ENCODE results near the gene ZNF280D. TPM values are rescaled to one million over a fixed set of nuclear protein-coding genes. Genes with fewer than 3 reads are reported as not detected.
A peak's percentile ranks its signal among the peaks of the same experiment; 100 is the strongest.

Gene ZNF280D
- total RNA-seq, 1 experiment from 2014 or later = 32.3 TPM

DNA sequence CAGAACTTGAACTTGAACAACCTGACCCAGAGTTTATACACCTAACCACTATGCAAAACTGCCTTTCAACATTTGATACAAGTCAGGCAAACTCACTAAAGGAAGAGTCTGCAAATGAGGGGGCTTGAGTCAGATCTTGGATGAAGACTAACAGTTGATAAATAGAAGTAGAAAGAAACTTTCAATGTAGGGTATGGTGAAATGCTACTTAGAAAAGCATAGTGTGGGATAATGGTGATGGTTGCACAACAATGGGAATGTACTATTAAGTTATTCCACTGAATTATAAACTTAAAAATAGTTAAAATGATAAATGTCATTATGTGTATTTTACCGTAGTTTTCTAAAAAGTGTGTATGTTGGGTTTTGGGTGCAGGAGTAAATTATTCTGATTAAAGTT, 19.7 kb upstream of the ZNF280D start:
- no peak for DNase-seq (ENCODE audit: low read depth)

DNA sequence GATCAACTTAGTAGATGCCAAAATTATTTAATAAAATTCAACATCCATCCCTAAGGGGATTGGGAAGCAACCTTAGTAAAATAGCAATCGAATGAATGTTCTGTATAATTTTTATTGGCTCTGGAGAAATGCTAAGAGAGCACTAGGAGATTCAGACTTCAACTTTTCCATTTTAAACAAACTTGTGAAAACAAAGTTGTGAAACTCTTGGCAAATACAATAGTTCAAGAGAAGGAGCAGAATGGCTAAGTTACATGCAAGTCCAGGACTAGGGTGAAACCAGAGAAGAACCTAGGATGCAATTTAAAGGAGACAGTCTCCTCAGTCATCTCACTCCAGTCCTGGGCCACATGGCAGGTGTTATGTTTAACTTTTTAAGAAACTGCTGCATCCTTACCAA, 16.7 kb upstream of the ZNF280D start:
- DNase-seq (ENCODE audit: low read depth) = no peak

DNA sequence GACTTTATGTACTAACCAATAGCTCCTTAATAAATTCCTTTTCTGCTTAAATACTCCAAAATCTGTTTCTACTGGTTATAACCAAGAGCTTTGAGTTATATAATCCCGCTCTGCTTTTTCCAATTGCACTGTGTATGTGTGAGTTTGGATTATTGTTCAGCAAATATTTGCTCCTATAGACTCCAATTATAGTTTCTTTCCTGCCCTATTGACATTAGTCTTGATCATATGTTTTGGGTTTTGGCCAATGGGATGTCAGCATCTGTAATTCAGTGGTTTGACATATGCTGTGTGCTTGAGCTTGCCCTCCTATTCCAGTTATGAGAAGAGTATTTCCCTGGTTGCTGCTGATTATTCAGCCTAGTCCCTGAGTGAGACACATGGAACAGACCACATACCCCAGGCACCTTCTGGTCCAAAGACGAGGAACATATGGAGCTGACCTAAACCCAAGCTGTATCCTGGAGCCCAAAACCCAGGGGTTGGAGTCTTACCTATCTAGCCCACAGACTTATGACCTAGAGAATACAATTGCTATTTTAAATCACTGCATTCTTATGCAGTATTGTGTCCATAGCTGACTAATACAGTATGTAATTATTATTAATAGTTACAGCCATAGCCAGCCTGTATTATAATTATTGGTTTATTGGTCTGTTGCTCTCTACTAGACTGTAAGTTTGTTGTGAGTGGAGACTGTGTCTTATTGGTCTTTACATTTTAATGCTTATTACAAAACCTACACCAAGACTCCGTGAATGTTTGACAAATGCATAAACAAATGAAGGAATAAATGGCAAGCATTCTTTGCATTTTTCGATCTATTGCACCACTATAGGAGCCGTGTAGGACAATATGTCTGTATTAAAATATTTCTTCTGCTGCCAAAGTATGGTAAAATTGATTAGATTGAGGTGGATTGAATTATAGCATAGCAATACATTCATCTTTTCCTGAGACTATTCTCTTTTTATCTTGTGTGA, 11.7 kb upstream of the ZNF280D start:
- no peak for DNase-seq (ENCODE audit: low read depth)

DNA sequence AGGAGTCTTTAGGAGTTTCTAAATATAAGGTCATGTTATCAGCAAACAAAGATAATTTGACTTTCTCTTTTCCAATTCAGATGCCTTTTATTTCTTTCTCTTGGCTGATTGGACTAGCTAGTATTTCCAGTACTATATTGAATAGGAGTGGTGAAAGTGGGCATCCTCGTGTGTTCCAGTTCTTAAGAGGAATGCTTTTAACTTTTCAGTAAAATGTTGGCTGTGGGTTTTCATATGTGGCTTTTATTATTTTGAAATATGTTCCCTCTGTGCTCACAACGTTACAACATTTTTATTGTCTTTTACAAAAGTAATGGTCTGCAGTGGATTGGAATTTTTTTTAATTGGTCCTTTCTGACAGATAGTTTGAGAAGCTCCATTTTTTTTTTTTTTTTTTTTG, 8.2 kb upstream of the ZNF280D start:
- DNase-seq (ENCODE audit: low read depth) = no peak

DNA sequence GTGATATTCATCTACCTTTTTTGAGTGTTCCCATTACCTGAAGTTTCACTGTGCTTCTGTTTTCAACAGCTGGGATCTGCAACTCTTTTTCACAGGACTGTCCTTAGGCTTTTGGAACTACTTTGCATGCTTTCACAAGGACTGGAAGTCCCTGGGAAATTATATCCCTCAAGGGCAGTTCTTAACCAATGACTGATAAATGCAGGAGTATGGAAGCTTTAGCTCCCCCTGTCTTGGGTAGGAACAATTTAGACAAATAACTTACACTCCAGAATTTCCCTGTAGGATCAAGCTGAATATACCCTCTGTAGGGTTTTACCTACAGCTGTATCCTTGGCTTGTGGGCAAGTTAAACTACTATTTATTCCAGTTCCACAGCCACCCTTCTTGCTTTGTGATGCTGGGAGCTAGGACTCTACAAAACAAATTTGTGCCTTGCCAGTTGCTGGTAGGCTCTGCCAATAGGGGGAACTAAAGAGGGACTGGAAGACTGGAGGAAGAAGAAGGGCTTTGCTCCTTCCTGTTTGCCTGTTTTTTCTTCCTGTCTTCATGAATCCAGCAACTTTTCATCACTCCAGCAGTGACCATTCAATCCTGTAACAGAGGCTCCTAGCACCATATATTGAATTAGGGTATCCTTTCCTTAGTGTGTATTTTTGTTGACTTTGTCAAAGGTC, 6.8 kb upstream of the ZNF280D start:
- DNase-seq (ENCODE audit: low read depth) = peak; percentile 45

DNA sequence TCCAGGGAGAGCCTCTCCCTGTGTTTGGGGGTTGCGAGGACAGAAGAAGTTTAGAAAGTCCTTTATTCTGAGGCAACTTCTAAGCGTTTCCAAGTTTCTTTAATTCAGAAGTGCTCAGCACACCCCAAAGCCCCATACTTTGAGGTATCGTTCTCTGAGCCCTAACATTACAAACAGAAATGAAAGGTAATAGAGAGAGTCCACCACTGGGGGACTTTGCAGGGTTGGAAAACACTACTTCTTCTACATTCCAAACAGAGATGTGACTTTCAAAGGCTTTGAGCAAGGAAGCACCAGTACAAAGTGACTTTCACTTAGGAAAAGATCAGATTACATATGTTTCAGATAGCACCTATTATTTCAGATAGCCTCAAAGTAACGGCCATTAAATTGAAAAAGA, 6.2 kb upstream of the ZNF280D start:
- DNase-seq (ENCODE audit: low read depth) = no peak

DNA sequence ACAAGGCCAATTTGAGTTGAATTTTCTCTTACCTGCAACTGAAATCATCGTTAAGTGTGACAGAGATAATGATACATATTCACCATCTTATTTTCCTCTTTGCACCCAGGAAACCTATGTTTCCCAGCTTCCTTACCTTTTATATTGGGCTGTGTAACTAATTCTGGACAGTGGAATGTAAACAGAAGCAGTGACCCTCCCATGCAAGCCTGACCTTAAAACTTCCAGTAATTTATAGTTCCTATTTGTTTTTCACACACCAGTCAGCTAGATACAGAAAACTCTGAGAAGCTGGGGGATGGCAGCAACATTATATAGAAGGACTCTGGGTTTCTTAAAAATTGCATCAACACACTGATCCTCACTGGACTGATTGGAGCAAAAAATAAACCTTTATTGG, 4.5 kb upstream of the ZNF280D start:
- no peak for DNase-seq (ENCODE audit: low read depth)

DNA sequence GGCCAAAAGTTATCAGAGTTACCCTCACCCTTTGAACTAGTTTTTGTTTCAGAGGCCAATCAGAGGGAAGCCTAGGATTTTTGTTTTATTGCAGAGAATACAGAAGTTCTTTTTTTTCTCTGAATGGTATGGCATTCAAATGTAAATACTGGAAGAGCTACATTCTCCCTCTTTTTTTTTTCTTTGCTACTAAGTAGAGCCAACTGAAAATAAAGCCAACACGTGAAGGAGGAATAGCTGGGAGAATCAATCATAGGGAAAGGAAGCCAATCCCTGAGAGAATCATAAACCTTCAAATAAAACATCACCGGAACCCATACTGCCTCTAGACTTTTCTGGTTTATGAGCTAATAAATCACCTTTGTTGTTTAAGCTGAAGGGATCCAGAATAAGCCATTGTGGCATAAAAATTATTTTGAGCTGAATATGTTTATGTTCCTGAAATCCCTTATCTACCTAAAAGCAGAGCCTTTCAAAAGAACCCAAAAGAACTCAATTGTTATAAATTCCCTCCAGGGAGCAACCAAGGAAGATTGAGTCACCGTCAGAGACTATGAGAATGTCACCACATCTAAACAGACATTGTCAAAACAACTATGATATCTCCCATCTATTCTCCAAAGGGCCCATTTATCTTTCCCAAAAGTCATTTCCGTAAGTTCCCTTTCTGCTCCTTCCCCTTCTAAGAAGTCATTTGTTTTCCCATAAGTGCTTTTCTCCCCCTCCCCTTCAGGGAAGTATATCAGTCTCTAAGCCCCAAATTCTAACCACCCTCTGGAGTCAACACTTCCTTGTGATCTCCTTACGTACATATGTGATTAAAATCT, 3.8 kb upstream of the ZNF280D start:
- DNase-seq (ENCODE audit: low read depth) = peak; percentile 48

DNA sequence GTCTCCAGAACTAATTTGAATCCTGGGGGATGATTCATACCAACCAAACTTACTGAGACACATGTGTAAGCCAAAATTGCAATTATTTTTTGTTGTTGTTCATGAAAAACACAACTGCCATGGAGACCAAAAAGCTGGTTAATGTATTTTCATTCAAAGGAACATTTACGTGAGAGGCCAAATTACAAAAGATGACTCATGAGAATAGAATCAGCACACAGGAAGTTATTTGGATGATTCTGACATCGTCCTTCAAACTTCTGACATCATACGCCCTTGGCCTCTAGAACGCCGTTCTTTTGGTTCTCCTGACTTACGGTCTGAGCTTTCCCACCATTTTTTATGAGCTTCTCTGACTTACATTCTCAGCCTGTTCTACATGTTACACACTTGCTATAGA, 3.0 kb upstream of the ZNF280D start:
- DNase-seq (ENCODE audit: low read depth) = peak; percentile 81

DNA sequence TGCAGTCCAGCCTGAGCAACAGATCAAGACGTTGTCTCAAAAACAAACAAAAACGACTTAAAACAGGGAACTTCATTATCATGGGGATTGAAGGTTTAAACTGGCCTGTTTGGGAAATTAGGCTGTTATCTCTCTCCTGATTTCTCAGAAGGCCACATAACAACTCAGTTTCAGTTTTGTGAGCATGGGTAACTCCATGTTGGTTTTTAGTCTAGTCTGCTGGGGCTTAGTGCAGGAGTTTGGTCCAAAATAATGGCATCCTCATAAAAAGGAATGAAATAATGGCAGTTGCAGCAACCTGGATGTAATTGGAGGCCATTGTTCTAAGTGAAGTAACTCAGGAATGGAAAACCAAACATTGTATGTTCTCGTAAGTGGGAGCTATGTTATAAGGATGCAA, 2.3 kb upstream of the ZNF280D start:
- DNase-seq (ENCODE audit: low read depth) = no peak

DNA sequence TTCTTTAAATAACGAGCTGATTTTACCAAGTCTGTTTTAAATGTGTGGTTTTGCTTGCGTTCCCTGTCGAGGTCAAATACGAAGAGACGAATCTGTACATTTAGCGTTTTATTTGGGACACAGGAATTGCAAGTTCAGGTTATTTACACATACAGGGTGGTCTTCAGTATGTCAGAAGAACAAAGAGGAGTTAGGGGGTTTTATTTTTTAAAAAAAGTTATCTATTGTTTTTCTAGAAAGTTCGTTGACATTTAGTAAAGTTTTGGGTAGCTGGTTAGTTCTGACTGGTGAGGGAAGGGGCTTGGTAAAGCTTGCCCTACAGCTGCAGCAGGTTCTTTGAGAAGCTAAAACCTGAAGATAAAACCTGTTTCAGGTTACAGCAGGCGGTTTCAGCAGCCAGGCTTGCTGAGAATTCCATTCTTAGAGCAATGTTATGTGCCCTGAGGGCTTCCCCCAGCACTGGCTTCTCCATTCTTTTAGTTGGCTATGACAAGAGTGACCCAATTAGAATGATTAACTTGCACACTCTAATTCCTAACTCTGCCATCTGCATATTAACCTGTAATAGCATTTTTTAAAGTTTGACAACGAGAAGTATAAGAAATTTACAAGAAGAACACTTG, 815 bp upstream of the ZNF280D start:
- DNase-seq (ENCODE audit: low read depth) = peak; percentile 29

DNA sequence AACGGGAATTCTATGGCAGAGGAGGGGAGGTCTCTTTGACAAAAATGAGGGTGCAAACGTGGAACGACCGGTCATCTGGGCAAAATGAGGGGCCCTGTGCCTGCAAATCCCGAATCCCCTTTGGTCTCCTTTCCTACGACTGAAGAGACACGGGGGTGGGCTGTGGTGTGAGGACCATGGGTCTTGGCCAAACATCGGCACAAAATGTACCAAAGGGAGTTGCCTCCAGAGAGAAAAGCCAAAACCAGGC, 498 bp downstream of the ZNF280D start:
- no peak for DNase-seq (ENCODE audit: low read depth)

DNA sequence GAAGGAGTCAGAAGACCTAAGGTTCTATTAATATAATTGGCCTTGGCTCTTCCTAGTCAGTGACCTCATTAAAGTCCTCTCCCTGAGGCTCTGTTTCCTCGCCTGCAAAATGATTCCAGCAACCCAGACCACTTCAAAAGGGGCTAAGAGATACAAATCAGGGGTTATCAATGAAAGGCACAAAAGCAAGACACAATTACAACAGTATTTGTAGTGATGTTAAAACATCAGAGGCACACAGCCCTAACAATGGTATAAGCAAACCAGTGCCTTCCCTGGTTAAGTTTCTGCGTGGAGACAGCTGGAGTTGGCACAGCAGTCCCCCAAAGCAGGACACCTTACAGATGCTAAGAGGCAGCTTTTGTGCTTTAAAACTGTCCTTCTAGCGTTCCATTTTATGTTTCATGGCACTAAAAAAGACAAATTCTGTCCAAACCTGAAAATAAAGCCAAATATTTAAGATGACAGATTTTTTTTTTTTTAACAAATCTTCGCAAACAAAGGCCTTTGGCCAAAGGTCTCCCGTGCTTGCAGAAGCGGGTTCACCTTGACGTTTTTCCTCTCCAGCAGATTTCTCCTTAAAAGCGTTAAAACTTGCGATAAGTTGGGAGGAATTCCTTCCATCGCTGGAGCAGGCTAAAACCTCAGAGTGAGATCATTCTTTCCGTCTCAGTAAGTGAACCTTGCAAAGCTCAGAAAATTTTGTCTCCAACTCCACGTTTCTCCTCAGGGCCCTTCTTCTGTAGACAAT, 999 bp downstream of the ZNF280D start:
- peak; percentile 63 for DNase-seq (ENCODE audit: low read depth)

DNA sequence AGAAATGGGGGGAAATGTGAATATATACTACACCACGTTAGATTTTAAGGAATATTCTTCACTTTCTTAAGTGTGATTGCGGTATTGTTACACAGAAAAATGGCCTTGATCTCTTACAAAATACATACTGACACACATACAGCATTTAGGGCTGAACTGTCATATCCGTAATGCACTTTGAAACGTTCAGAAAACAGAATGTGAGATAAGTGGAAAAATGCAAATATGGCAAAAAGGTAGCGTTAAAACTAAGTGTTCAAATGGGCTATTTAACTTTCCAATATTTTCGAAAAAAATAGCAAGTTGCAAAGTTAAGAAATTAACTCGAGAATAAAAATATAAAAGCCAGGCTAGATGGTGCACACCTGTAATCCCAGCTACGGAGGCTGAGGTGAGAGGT, 1.8 kb downstream of the ZNF280D start:
- DNase-seq (ENCODE audit: low read depth) = no peak

DNA sequence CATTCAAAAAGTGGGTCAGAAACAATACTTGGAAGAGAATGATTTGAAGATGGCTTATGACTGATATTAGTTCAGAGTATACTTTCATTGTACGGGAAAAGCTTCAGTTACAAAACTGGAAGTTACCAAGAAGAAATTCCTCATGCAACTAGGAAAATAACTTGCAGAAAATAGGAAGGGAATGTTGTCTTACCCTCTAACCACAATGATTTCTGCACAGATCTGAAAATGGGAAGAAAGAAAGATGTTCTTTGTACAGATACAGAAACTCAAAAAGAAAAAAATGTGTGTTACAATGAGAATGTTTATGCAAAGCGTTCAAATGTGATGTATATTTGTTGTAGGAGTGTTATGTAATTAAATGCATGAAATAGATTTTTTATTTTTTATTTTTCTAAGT, 3.7 kb downstream of the ZNF280D start:
- DNase-seq (ENCODE audit: low read depth) = no peak

DNA sequence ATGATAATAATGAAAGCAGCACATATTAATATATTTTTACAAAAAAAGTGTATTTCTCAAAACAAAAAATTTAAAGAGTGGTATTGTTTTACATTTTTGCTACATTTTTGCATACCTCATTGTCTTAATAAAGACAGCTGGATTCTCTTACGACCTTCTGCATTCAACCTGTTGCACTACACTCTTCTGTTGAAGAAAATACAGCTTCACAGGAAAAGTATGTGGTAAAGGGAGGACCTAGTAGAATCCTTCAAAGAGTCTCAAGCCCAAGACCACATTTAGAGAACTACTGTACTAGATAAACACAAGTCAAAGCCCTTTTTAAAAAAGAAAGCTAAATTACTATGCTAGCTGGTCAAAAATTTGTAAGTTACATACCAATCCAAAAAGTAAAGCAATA, 7.9 kb downstream of the ZNF280D start:
- no peak for DNase-seq (ENCODE audit: low read depth)

DNA sequence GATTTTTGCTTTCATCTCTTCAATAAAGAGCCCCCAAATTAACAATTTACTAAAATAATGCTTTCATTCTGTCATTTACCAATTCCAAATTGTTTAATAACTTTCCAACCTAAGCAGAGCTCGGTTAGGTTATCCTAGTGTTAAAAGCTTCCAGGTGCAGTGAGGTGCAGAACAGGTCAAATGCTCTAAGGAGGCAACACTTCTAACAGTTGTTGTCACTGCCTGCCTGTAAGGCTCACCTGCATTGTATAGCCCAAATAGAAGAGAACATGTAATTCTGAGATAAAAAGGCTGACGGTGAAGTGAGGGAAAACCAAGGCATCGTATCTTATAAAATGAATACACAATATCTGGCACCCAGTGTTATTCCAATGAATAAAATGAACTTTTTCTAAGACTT, 9.1 kb downstream of the ZNF280D start:
- DNase-seq (ENCODE audit: low read depth) = no peak

DNA sequence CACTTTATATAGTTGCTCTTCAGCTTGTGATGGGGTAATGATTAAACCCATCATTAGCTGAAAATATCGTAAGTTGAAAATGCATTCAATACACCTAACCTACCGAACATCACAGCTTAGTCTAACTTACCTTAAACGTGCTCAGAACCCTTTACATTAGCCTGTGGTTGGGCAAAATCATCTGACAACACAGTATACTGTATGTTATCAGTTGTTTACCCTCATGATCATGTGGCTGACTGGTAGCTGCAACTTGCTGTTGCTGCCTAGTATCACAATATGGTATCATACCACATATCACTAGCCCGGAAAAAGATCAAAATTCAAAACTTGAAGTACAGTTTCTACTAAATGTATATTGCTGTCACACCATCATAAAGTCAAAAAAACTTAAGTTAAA, 9.5 kb downstream of the ZNF280D start:
- no peak for DNase-seq (ENCODE audit: low read depth)

DNA sequence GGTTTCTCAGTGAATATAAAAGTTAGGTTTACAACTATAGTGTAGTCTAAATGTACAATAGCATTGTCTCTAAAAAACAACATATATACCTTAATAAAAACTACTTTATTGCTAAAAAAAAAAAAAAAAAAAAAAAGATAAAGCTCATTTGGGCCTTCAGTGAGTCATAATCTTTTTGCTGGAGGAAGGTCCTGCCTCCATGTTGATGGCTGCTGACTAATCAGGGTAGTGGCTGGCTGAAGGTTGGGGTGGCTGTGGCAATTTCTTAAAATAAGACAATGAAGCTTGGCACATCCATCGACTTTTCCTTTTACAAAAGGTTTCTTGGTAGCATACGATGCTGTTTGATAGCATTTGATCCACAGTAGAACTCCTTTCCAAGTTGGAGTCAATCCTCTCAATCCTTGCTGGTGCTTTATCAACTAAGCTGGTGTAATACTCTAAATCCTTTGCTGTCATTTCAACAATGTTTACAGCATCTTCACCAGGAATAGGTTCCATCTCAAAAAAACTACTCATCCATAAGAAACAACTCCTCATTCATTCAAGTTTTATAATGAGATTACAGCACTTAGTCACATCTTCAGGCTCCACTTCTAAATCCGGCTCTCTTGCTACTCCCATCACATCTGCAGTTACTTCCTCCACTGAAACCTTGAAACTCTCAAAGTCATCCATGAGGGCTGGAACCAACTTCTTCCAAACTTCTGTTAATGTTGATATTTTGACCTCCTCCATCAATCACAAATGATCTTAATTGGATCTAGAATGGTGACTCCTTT, 13.3 kb downstream of the ZNF280D start:
- no peak for DNase-seq (ENCODE audit: low read depth)

DNA sequence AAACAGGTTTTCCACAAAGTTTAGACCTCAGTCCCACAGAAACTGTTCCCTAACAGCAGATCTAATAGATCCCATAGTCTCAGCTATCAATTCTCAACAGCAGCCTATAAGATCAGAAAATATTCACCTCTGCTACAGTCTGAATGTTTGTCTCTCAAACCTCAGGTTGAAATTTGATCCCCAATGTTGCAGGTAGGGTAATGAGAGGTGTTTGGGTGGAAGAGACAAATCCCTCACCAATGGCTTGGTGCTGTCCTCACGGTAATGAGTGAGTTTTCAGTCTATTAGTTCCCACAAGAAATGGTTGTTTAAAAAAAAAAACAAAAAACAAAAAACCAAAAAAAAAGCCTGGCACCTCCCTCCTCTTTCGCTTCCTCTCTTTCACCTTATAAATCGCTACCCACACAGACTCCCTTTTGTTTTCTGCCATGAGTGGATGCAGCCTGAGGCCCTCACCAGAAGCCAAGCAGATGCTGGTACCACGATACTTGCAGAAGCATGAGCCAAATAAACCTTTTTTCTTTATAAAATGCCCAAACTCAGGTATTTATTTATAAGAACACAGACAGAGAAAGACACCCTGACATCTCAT, 14.2 kb downstream of the ZNF280D start:
- DNase-seq (ENCODE audit: low read depth) = no peak
